Hepatocyte (in vitro differentiated cells): ENCODE measurements around the gene ZHX3.

Experiments
- EZH2 ChIP-seq: fragments of 200-600 bp; sonication (generic); IDR thresholded peaks from 2 replicates; pipeline ENCODE4 v1.6.1; 2016; ENCODE audit warnings: antibody characterized with exemption, mild to moderate bottlenecking, borderline replicate concordance
- EZH2phosphoT487 ChIP-seq: fragments of 200-600 bp; sonication (generic); IDR thresholded peaks from one replicate; pipeline ENCODE4 v1.6.1; 2018; ENCODE audit warnings: antibody characterized with exemption, mild to moderate bottlenecking, low read depth, moderate library complexity; ENCODE audit not compliant: unreplicated experiment, severe bottlenecking
- TF ChIP-seq, protein P1 (sequence below): fragments of 200-600 bp; sonication (generic); IDR thresholded peaks from 2 replicates; pipeline ENCODE4 v1.5.1; 2016; ENCODE audit warnings: antibody characterized with exemption, mild to moderate bottlenecking; ENCODE audit not compliant: poor library complexity

GRCh38 chr20:41330343-41330720, 12.8 kb upstream of the ZHX3 start:
- TF ChIP-seq EZH2 (no peak), EZH2phosphoT487 (no peak)
- TF ChIP-seq, protein P1, sequence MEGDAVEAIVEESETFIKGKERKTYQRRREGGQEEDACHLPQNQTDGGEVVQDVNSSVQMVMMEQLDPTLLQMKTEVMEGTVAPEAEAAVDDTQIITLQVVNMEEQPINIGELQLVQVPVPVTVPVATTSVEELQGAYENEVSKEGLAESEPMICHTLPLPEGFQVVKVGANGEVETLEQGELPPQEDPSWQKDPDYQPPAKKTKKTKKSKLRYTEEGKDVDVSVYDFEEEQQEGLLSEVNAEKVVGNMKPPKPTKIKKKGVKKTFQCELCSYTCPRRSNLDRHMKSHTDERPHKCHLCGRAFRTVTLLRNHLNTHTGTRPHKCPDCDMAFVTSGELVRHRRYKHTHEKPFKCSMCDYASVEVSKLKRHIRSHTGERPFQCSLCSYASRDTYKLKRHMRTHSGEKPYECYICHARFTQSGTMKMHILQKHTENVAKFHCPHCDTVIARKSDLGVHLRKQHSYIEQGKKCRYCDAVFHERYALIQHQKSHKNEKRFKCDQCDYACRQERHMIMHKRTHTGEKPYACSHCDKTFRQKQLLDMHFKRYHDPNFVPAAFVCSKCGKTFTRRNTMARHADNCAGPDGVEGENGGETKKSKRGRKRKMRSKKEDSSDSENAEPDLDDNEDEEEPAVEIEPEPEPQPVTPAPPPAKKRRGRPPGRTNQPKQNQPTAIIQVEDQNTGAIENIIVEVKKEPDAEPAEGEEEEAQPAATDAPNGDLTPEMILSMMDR = no peak
